Esophagus muscularis mucosa (tissue), 4 donors: ENCODE results near the gene HSD17B1.

ENCODE experiments used
- CTCF ChIP-seq, 3 experiments: fragments of 200-600 bp in 2 of 3; fragments of 450-650 bp in 1 of 3; sonication (generic) in 2 of 3; IDR thresholded peaks; one replicate each; pipeline ENCODE4 v1.5.1; 2017 to 2019; ENCODE audit warnings: antibody characterized with exemption in 3 of 3, mild to moderate bottlenecking in 2 of 3, moderate library complexity in 1 of 3
- EP300 ChIP-seq: sonication (generic); formaldehyde crosslinking; IDR thresholded peaks from one replicate; pipeline ENCODE4 v1.6.1; 2017; ENCODE audit warnings: antibody characterized with exemption
- POLR2A ChIP-seq: fragments of 450-650 bp; IDR thresholded peaks from one replicate; pipeline ENCODE4 v1.6.1; 2017; ENCODE audit warnings: antibody characterized with exemption, moderate library complexity, mild to moderate bottlenecking, low read depth
- POLR2AphosphoS5 ChIP-seq, 2 donors: sonication (generic); formaldehyde crosslinking; IDR thresholded peaks; one replicate each; pipeline ENCODE4 v1.6.1; 2017; ENCODE audit warnings: antibody characterized with exemption in 2 of 2

DNA sequence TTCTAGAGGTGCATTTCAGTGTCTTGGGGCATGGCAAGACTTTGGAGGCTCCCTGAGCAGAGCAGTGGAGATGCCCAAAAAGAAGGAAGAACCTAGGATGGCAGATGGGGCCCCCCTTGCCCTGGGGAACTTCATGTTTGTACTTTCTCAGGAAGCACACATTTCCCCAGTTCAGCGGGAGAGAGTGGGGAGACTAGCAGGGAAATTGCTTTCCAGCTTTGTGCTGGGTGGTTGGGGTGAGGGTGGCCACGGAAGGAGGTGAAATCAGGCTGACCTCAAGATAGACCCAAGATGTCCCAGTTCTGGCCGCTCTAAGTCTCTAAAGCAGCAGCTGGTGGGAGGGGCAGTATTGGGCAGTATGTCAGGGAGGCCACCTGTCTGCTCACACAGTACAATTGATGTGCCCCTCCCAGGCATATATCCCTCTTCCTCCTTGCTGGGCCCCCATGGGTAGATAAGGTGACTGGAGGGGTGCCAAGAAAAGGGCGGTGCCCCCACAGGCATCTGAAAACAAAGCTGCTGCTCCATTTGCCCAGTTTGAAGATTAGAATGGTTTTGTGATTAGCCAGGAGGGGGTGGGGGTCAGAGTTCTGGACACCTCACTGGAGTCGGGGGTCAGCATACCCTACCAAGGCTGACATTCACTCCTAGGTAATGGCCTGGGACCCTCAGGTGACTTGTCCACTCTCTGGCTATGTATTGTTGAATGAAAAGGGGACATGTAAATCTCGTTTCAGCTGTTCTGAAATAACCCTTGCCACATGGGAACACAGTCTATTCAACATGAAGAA lies 33.8 kb upstream of the HSD17B1 start:
- no peak for TF ChIP-seq CTCF (IDR thresholded peaks at IDR 0.05)
- TF ChIP-seq POLR2A: no peak
- no peak for TF ChIP-seq EP300
- no peak for TF ChIP-seq POLR2AphosphoS5 (IDR thresholded peaks at IDR 0.05)
